Trophoblast cell (in vitro differentiated cells and primary cell): ENCODE measurements around the gene TAPBPL.

Source experiments
- DNase-seq, 2 donors: peaks; one replicate each; pipeline ENCODE4 v3.0.0-alpha.2; 2016
- H2AFZ ChIP-seq: 2 replicates; pipeline ENCODE4 v1.6.1; 2013; ENCODE audit warnings: low read length, moderate library complexity, mild to moderate bottlenecking; ENCODE audit not compliant: insufficient read depth, poor library complexity
- H2AK5ac ChIP-seq: 2 replicates; pipeline ENCODE4 v1.6.1; 2013; ENCODE audit warnings: mild to moderate bottlenecking, low read length
- H2BK120ac ChIP-seq: 2 replicates; pipeline ENCODE4 v1.6.1; 2013; ENCODE audit warnings: low read length, mild to moderate bottlenecking, moderate library complexity; ENCODE audit not compliant: insufficient read depth, poor library complexity
- H2BK12ac ChIP-seq: 2 replicates; pipeline ENCODE4 v1.6.1; 2013; ENCODE audit warnings: mild to moderate bottlenecking, low read length, moderate library complexity
- H2BK5ac ChIP-seq: 2 replicates; pipeline ENCODE4 v1.6.1; 2013; ENCODE audit warnings: low read length, low read depth, moderate library complexity, mild to moderate bottlenecking; ENCODE audit not compliant: poor library complexity
- H3K14ac ChIP-seq: 2 replicates; pipeline ENCODE4 v1.6.1; 2013; ENCODE audit warnings: mild to moderate bottlenecking, low read length
- H3K18ac ChIP-seq: 2 replicates; pipeline ENCODE4 v1.6.1; 2013; ENCODE audit warnings: mild to moderate bottlenecking, low read length
- H3K23ac ChIP-seq: 2 replicates; pipeline ENCODE4 v1.6.1; 2013; ENCODE audit warnings: low read length
- H3K27ac ChIP-seq: 2 replicates; pipeline ENCODE4 v1.5.1; 2013; ENCODE audit warnings: low read depth, mild to moderate bottlenecking, inconsistent platforms, low read length, moderate library complexity
- H3K27me3 ChIP-seq: 2 replicates; pipeline ENCODE4 v1.6.1; 2013; ENCODE audit warnings: inconsistent platforms, mild to moderate bottlenecking, low read length, moderate library complexity; ENCODE audit not compliant: insufficient read depth
- H3K36me3 ChIP-seq, 2 experiments: 1 replicate in 1 of 2; 2 replicates in 1 of 2; pipeline ENCODE4 v1.6.1; 2013; ENCODE audit warnings: low read length in 2 of 2, mild to moderate bottlenecking in 2 of 2, moderate library complexity in 1 of 2; ENCODE audit not compliant: insufficient read depth in 2 of 2, control insufficient read depth in 1 of 2
- H3K4ac ChIP-seq: 2 replicates; pipeline ENCODE4 v1.6.1; 2013; ENCODE audit warnings: low read depth, mild to moderate bottlenecking, low read length, moderate library complexity
- H3K4me1 ChIP-seq, 2 experiments: 1 replicate in 1 of 2; 2 replicates in 1 of 2; pipeline ENCODE4 v1.6.1; 2013; ENCODE audit warnings: low read length in 2 of 2, mild to moderate bottlenecking in 2 of 2, moderate library complexity in 1 of 2; ENCODE audit not compliant: insufficient read depth in 2 of 2, control insufficient read depth in 1 of 2
- H3K4me2 ChIP-seq: 2 replicates; pipeline ENCODE4 v1.6.1; 2013; ENCODE audit warnings: inconsistent platforms, mild to moderate bottlenecking, low read length, moderate library complexity
- H3K4me3 ChIP-seq: 2 replicates; pipeline ENCODE4 v1.5.1; 2013; ENCODE audit warnings: mild to moderate bottlenecking, low read depth, low read length, inconsistent platforms
- H3K79me1 ChIP-seq: one replicate; pipeline ENCODE4 v1.6.1; 2013; ENCODE audit warnings: low read length
- H3K79me2 ChIP-seq: 2 replicates; pipeline ENCODE4 v1.6.1; 2013; ENCODE audit warnings: low read length, mild to moderate bottlenecking; ENCODE audit not compliant: control insufficient read depth, insufficient read depth, poor library complexity
- H3K9ac ChIP-seq: 2 replicates; pipeline ENCODE4 v1.6.1; 2013; ENCODE audit warnings: mild to moderate bottlenecking, low read length
- H3K9me3 ChIP-seq: 2 replicates; pipeline ENCODE4 v1.6.1; 2013; ENCODE audit warnings: low read depth, mild to moderate bottlenecking, control low read depth, inconsistent platforms, low read length; ENCODE audit not compliant: insufficient read depth
- H4K12ac ChIP-seq: 2 replicates; pipeline ENCODE4 v1.6.1; 2013; ENCODE audit warnings: low read depth, mild to moderate bottlenecking, low read length, moderate library complexity
- H4K8ac ChIP-seq: 2 replicates; pipeline ENCODE4 v1.6.1; 2013; ENCODE audit warnings: low read depth, mild to moderate bottlenecking, low read length, moderate library complexity
- H4K91ac ChIP-seq: one replicate; pipeline ENCODE4 v1.6.1; 2013; ENCODE audit warnings: low read depth, mild to moderate bottlenecking, low read length, moderate library complexity
- WGBS: extraction: QIAGEN DNeasy Blood & Tissue Kit; methylation state at CpG from one replicate; pipeline ENCODE4 v1.1.7; 2013; ENCODE audit warnings: missing lambda C conversion rate; ENCODE audit not compliant: insufficient read length, insufficient coverage; ENCODE audit errors: extremely low coverage; 5-methylcytosine and 5-hydroxymethylcytosine counted together

TAPBPL gene

DNA sequence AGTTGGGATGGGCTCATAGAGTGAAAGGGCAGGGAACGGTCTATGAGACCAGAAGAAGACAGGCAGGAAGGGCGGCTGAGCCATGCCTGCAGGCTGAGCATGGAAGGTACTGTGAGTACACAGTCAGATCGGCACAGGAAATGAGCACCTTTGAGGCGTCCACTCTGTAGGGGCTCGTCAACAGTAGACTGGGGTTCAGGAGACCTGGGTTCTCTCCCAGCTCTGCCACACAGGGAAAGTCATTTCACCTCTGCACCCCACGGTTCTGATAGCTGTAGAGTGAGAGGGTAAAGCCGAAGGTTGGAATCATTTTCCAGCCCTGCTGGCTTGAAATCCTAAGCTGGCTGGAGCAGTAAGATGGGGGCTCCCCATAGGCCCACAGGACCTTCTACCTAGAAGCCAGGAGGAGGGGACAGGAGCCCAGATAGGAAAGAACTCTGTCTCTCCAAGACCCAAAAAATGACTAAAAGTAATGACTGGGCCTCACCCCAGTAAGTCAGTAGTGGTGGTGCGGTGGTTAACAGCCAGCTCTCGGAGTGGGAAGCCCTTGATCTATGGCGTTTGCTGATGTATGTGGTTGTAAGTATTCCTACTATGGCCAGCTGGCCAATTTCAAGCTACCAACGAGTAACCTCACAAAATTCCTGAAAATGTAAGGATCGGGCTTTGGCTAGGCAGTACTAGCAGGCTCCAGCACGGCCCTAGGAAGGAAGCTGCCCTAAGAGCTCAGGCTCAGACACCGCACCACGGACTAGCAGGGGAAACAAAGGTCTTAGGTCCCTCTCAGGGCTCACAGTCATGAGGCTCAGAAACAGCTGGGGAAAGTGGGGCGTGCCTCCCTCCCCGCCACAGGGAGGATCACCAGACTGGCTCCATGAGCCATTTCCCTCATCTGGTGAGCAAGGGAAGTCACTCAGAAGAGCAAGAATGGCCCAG lies 17.4 kb upstream of the TAPBPL start:
- no peak overlapping the region for H3K4me3 ChIP-seq
- no peak overlapping the region for H3K9ac ChIP-seq
- no peak overlapping the region for H2BK120ac ChIP-seq
- no peaks in the 10 kb centered on the region for H3K79me1 ChIP-seq
- H3K4me2 ChIP-seq: no peak overlapping the region
- no peak overlapping the region for H3K18ac ChIP-seq
- H2BK5ac ChIP-seq: no peak overlapping the region
- no peak overlapping the region for H2AK5ac ChIP-seq
- H3K9me3 ChIP-seq: no peaks in the 10 kb centered on the region
- H3K4me1 ChIP-seq: no peaks in the 10 kb centered on the region
- H3K14ac ChIP-seq: no peak overlapping the region
- H3K79me2 ChIP-seq: no peaks in the 10 kb centered on the region
- H4K12ac ChIP-seq: no peak overlapping the region
- no peaks in the 10 kb centered on the region for H3K27me3 ChIP-seq
- no peak overlapping the region for H4K8ac ChIP-seq
- H3K4ac ChIP-seq: no peak overlapping the region
- no peak overlapping the region for H3K27ac ChIP-seq
- no CpG with 5 or more reads among the region's 17 CpGs for WGBS
- H3K36me3 ChIP-seq: no peaks in the 10 kb centered on the region
- peak in 1 of 2 donors; percentile 59 for DNase-seq
- no peak overlapping the region for H3K23ac ChIP-seq
- H2AFZ ChIP-seq: no peak overlapping the region
- no peak overlapping the region for H2BK12ac ChIP-seq
- H4K91ac ChIP-seq: no peak overlapping the region

DNA sequence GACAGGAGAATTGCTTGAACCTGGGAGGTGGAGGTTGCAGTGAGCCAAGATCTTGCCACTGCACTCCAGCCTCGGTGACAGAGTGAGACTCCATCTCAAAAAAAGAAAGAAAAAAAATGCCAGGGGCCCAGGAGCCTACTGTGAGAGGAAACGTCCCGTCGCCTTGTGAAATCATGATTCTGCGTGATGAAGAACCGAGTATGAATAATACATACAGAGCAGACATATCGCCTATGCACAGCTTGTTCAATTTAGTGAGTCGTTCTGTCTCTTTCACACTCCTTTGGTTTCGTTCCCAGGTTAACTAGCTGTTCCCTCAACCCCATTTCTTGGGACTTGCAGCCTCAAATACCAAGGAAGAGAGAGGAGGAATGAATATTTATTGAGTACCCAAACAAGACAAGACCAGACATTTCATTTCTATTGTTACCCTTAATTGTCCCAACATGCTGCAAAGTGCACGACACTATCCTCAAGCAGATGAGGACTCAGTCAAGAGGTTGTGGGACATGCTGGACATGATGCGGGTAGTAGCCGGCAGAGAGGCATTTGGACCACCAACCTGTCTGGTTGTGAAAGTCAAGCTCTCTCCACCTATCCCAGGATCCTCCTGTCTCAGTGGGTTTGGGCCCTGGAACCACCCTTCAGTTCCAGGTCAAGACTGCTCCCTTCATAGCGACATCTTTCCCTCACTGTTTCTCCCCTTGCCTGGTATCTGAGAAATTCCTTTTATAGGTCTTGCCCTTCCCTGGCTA lies 15.7 kb upstream of the TAPBPL start:
- no peak overlapping the region for H2AFZ ChIP-seq
- no peak overlapping the region for H3K4me3 ChIP-seq
- no peaks in the 10 kb centered on the region for H3K79me2 ChIP-seq
- no peak overlapping the region for H2AK5ac ChIP-seq
- no peak for DNase-seq
- H3K27me3 ChIP-seq: no peaks in the 10 kb centered on the region
- H3K36me3 ChIP-seq: no peaks in the 10 kb centered on the region
- no peak overlapping the region for H3K27ac ChIP-seq
- H3K23ac ChIP-seq: no peak overlapping the region
- H2BK5ac ChIP-seq: no peak overlapping the region
- H4K91ac ChIP-seq: no peak overlapping the region
- no peak overlapping the region for H3K18ac ChIP-seq
- no peak overlapping the region for H2BK12ac ChIP-seq
- no peaks in the 10 kb centered on the region for H3K79me1 ChIP-seq
- H2BK120ac ChIP-seq: no peak overlapping the region
- H3K4ac ChIP-seq: no peak overlapping the region
- H3K14ac ChIP-seq: no peak overlapping the region
- WGBS: no CpG with 5 or more reads among the region's 13 CpGs
- H3K4me2 ChIP-seq: no peak overlapping the region
- H4K8ac ChIP-seq: no peak overlapping the region
- no peaks in the 10 kb centered on the region for H3K4me1 ChIP-seq
- H4K12ac ChIP-seq: no peak overlapping the region
- H3K9ac ChIP-seq: no peak overlapping the region
- no peaks in the 10 kb centered on the region for H3K9me3 ChIP-seq

GRCh38 chr12:6437586-6437985 lies 14.3 kb upstream of the TAPBPL start:
- Histone ChIP-seq H3K9me3 (no peaks in the 10 kb centered on the region), H3K36me3 (no peaks in the 10 kb centered on the region), H4K8ac (no peak overlapping the region), H3K14ac (no peak overlapping the region), H3K4me2 (no peak overlapping the region), H3K9ac (no peak overlapping the region), H4K91ac (no peak overlapping the region), H3K27me3 (no peaks in the 10 kb centered on the region), H4K12ac (no peak overlapping the region), H3K18ac (no peak overlapping the region), H3K23ac (no peak overlapping the region), H2BK12ac (no peak overlapping the region), H2AFZ (no peak overlapping the region), H2BK120ac (no peak overlapping the region), H3K4me1 (no peaks in the 10 kb centered on the region), H3K79me2 (no peaks in the 10 kb centered on the region), H3K79me1 (no peaks in the 10 kb centered on the region), H2AK5ac (no peak overlapping the region), H3K4ac (no peak overlapping the region), H2BK5ac (no peak overlapping the region), H3K27ac (no peak overlapping the region), H3K4me3 (no peak overlapping the region)
- no peak for DNase-seq
- WGBS: no CpG with 5 or more reads among the region's 3 CpGs

GRCh38 chr12:6438345-6438744 lies 13.5 kb upstream of the TAPBPL start:
- Histone ChIP-seq H2BK120ac (no peak overlapping the region), H4K91ac (no peak overlapping the region), H2BK12ac (no peak overlapping the region), H3K18ac (no peak overlapping the region), H3K9ac (no peak overlapping the region), H4K12ac (no peak overlapping the region), H2BK5ac (no peak overlapping the region), H3K9me3 (no peaks in the 10 kb centered on the region), H3K27ac (no peak overlapping the region), H3K27me3 (no peaks in the 10 kb centered on the region), H3K14ac (no peak overlapping the region), H3K4ac (no peak overlapping the region), H4K8ac (no peak overlapping the region), H3K36me3 (no peaks in the 10 kb centered on the region), H3K4me2 (no peak overlapping the region), H3K79me1 (no peaks in the 10 kb centered on the region), H2AK5ac (no peak overlapping the region), H3K23ac (no peak overlapping the region), H2AFZ (no peak overlapping the region), H3K4me3 (no peak overlapping the region), H3K4me1 (no peaks in the 10 kb centered on the region), H3K79me2 (no peaks in the 10 kb centered on the region)
- no CpG with 5 or more reads among the region's 12 CpGs for WGBS
- no peak for DNase-seq
